Astrocyte of the cerebellum (primary cell): Measurements from ENCODE around the gene MRPS2.

Source experiments
- DNase-seq: peaks from one replicate; pipeline ENCODE4 v3.0.0-alpha.2; 2011; ENCODE audit warnings: low read depth
- H3K4me3 ChIP-seq: 2 replicates; pipeline ENCODE4 v1.5.1; 2011; ENCODE audit warnings: mild to moderate bottlenecking, low read depth, low read length, moderate library complexity
- in situ Hi-C: cut with HindIII; loops from 2 replicates; pipeline ENCODE4 v1.10.0; 2017; ENCODE audit warnings: low sequenced_read_pairs
- TF ChIP-seq, protein P1 (sequence below): IDR thresholded peaks from 2 replicates; pipeline ENCODE4 v1.5.1; 2012; ENCODE audit warnings: low read length, low read depth, moderate library complexity, mild to moderate bottlenecking; ENCODE audit errors: missing control alignments

MRPS2 gene

DNA sequence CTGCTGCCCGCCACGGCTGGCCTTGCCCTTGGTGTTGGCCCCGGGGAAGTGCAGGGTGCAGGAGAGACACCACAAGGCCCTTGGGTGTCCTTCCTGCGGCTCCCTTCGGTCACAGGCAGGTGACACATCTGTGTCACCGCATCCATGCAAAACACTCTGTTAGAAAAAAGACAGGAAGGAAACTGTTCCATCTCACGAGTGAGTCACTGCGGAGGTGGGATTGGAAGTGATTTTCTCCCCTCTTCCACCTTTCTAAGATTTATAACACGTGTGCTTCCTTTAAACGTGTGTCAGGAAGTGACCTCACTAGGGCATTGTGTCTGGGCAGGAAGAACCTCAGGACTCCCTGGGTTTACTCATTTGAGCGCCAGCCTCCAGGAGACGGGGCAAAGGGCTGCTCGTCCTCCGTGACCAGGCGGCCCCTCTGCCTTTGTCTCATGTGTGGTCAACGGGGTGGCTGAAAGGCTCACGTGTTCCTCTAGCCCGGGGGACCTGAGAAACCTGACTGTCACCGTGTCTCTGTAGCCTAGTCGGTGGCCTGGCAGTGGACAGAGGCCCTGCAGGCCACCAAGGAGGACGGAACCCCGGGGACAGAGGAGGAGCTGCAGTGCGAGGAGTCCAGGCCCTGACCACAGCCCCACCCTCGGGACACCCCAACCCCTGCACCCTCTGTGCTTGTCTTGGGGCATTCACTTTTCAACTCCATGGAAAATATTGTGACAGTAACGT lies 15.8 kb downstream of the MRPS2 start:
- no peak for DNase-seq
- TF ChIP-seq, protein P1, sequence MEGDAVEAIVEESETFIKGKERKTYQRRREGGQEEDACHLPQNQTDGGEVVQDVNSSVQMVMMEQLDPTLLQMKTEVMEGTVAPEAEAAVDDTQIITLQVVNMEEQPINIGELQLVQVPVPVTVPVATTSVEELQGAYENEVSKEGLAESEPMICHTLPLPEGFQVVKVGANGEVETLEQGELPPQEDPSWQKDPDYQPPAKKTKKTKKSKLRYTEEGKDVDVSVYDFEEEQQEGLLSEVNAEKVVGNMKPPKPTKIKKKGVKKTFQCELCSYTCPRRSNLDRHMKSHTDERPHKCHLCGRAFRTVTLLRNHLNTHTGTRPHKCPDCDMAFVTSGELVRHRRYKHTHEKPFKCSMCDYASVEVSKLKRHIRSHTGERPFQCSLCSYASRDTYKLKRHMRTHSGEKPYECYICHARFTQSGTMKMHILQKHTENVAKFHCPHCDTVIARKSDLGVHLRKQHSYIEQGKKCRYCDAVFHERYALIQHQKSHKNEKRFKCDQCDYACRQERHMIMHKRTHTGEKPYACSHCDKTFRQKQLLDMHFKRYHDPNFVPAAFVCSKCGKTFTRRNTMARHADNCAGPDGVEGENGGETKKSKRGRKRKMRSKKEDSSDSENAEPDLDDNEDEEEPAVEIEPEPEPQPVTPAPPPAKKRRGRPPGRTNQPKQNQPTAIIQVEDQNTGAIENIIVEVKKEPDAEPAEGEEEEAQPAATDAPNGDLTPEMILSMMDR, result no peak
- H3K4me3 ChIP-seq, result no peak overlapping the region
- in situ Hi-C loops, result no loop called here

DNA sequence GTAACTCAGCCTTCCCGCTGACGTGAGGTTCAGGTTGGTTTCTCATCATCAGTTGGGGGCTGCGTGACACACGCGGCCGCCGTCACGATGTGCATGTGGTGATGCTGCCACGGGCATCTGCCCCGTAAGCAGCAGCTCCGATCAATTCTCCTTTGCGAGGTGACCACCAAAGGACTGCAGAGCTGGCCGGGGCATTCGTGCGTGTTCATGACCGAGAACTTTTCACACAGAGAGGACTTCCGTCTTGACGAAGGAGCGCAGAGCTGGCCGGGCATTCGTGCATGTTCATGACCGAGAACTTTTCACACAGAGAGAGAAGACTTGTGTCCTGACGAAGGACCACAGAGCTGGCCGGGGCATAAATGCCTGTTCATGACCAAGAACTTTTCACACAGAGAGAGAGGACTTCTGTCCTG lies 16.9 kb downstream of the MRPS2 start:
- no peak overlapping the region for H3K4me3 ChIP-seq
- in situ Hi-C loops, result no loop called here
- DNase-seq, result no peak
- TF ChIP-seq, protein P1, result no peak

DNA sequence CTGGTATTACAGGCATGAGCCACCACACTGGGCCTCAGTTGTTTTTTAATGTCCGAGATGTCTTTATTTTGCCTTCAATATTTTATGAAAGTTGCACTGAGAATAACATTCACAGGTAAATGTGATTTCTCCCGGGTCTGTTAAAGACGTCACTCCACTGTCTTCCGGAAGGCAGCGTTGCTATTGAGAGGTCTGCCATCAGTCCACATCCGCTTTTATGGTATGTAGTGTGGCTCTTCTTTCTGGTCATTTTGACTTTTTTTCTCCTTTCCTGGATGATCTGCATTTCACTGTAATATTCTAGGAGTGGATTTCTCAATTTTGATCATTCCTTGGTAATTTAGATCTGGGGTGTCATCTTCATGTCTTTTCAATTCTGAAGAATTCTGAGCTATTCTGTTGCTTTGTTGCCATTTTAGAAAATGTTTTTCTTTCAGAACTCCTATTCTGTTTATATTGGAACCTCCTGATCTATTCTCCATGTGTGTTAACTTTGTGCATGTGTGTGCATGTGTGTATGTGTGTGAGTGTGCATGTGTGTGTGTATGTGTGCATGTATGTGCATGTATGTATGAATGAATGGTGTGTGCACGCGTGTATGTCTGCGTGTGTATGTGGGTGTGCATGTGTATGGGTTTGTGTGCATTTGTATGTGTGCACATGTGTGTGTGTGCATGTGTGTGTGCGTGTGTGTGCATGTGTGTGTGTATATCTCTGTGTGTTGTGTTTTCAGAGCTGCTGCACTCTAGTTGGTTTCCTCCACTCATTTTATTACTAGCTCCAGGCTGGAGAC lies 18.9 kb downstream of the MRPS2 start:
- TF ChIP-seq, protein P1, result no peak
- in situ Hi-C loops, result no loop called here
- no peak overlapping the region for H3K4me3 ChIP-seq
- DNase-seq, result no peak

DNA sequence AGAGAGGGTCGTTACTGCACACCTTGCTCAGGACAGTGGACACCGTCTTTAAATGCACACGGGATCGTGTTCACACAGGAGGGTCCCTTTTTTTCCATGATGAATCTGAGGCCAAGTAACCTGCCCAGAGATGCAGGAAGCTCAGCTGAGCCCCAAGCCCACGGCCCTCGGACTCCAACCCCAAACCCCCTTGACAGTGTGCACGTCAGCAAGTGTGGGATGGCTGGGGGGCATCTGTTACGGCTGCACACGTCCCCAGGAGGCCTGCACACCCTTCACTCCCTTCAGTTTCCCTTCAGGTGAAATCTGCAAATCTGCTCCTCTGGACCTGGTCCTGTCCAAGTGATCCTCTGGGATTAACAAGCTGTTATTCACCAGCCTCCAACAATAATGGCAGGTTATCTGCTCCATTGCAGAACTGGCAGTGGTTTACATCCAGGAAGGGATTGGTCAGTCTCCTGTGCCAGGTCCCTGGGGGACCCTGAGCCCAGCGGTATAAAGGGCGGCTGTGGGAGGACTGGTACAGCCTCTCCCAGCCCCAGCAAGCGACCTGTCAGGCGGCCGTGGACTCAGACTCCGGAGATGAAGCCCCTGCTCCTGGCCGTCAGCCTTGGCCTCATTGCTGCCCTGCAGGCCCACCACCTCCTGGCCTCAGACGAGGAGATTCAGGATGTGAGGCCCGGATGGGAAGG lies 20.6 kb downstream of the MRPS2 start, which contains the start of gene LCN1:
Gene LCN1 (plus strand): TSS at position 525 of the 692 bp plus-strand sequence. CDS start 58 bp downstream, at position 583.
- no peak for DNase-seq
- no peak within 1 kb of the TSS for H3K4me3 ChIP-seq
- in situ Hi-C loops, result no loop called here
- TF ChIP-seq, protein P1, result no peak

DNA sequence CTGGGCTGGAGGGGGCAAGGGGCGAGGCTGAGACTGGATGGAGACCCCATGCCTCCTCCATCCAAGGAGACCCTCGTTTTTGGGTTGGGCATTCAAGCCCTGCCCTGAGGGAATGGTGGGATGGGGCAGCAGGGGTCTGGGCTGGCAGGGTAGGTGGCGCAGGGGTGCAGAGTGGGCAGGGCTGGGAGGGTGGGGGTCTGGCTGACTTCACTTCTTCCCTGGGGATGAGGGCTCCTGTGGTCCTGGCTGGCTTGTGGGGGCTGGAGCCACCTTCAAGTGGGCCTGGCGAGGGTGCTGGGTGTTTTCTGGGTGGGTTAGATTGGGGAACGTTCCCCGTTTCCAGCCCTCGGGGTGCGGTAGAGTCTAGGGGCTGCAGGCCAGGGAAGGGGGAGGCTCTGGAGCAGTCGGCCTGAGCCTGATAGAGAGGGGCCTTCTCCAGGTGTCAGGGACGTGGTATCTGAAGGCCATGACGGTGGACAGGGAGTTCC lies 21.2 kb downstream of the MRPS2 start:
- H3K4me3 ChIP-seq, result no peak overlapping the region
- in situ Hi-C loops, result no loop called here
- TF ChIP-seq, protein P1, result no peak
- DNase-seq, result no peak

DNA sequence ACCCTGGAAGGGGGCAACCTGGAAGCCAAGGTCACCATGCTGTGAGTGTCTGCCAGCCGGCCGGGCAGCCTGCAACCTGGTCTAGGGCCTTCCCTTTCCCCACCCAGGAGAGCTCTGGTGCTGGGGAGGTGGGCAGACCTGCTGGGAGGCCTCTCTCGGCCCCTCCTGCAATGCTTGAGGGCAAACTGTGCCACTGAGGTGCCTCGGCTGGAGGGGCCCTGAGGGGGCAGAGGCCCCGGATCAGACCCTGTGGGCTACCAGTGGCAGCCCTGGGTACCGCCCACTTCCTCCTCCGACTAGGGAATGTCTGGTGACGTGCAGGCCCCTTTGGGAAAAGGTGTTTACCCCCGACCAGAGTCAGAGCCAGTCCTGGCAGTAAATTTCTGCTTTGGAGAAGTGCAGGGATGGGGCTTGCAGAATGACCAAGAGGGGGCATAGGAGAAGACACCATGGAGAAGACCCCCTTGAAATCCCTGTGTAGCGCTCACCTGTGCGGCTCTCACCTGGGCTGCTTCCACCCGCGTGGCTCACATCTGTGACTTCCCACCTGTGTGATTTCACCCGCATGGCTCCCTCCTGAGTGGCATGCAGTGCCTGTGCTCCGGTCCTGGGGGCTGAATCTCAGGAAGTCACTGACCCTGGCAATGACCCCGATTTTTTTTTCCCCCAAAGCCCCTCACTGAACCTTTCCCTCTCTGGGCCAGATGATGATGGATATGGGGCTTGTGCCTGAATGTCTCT lies 21.8 kb downstream of the MRPS2 start:
- H3K4me3 ChIP-seq, result no peak overlapping the region
- in situ Hi-C loops, result no loop called here
- no peak for DNase-seq
- TF ChIP-seq, protein P1, result no peak
